ENCODE data around the gene ZNF738.
"Not testable (repeated sequence)": the region's sequence is repeated elsewhere in the genome, so short reads cannot be mapped to it uniquely, and the experiment has no call there.

The ZNF738 gene

GRCh38 chr19:21358768-21359451, at the start of gene ZNF738:
Gene ZNF738 (plus strand): TSS chr19:21359000. CDS start chr19:21359141, 141 bp downstream.
- DNase-seq, result peak; percentile 90

DNA sequence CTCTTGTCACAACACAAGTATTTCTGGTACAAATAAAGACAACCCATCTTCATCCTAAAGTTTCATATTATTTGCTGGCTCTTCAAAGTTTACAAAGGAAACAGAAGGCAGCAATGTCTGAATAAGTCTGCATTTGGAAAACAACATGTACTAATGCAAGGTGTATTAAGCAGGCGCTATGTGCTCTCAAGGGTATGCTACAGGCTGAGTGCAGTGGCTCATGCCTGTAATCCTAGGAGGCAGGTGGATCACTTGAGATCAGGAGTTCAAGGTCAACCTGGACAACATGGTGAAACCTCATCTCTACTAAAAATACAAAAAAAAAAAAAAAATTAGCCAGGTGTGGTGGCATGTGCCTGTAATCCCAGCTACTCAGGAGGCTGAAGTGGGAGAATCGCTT, 46.0 kb upstream of the ZNF738 start:
- not testable (repeated sequence) for DNase-seq

DNA sequence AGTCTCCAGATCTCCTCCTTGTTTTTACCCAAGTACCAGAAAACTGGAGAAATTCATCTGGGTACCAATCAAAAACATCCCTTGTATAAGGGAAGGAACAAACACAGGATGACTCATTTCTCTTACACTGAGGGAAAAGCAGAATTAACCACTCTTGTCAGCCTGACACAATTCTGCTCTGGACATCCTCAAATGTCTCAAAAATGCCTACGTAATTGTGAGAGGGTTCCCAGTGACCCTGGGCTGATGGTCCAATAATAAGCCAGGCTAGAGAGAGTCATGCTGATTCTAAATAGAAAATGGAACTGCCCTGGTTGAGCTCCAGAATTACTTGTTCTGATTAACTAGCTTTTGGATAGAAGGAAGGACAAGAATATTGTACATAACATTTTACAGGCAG, 44.1 kb upstream of the ZNF738 start:
- DNase-seq, result no peak

- DNase-seq, result no peak
Measured at GRCh38 chr19:21317821-21318220, 41.0 kb upstream of the ZNF738 start.

DNA sequence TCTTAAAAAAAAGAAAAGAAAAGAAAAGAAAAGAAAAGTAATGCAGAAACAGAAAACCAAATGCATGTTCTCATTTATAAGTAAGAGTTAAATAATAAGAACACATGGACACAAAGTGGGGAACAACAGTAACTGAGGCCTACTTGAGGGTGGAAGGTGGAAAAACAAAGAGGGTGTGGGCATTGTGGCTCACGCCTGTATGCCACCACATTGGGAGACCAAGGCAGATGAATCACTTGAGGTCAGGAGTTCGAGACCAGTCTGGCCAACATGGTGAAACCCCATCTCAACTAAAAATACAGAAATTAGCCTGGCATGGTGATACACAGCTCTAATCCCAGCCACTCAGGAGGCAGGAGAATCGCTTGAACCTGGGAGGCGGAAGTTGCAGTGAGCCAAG, 37.7 kb upstream of the ZNF738 start:
- no peak for DNase-seq

DNA sequence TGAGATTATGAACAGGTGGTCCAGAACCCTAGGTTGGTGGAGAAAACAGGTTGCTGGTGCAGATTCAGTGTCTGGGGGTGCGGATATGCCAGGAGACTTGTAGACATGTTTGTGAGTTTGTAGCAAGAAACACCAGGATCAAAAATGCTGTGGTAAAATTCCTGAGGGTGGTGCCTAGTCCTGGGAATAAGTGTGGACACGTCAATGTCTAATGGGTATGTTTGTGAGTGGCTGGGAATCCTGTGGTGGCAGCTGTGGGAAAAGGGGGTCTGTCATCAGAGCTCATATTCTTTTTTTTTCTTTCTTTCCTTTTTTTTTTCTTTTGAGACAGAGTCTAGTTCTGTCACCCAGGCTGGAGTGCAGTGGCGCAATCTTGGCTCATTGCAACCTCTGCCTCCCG, 36.8 kb upstream of the ZNF738 start:
- no peak for DNase-seq

DNA sequence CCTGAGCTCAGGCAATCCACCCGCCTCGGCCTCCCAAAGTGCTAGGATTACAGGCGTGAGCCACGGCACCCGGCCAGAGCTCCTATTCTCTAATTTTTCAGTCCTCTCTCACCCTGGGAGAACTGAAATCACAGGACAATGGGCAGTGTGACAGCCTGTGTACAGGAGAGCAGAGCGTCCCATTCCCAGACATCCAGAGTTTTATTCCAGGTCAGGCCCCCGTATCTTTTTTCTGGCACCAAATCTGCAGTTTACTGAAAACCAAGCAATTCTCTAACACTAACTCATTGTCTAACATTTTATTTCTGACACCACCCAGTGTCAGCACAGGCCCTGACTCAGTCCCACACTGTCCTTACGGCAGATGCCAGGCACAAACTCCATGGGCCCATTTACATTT, 36.3 kb upstream of the ZNF738 start:
- DNase-seq, result no peak

DNA sequence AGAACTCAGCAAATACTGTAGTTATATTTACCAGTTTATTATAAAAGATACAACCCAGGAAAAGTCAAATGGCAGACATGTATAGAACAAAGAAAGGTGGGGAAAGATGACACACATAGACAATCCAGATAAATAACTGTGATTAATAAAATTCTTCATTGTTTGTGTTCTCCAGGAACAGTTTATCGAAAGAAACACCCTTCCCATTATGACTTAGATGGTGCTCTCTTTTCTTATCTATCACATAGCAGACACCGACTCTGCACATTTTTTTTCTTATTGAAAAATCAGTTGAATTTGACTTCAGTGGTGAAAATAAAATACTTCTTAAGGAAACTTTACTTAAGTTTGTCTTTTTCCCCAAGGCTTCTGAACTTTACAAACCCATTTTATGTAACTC, 35.8 kb upstream of the ZNF738 start:
- no peak for DNase-seq

DNA sequence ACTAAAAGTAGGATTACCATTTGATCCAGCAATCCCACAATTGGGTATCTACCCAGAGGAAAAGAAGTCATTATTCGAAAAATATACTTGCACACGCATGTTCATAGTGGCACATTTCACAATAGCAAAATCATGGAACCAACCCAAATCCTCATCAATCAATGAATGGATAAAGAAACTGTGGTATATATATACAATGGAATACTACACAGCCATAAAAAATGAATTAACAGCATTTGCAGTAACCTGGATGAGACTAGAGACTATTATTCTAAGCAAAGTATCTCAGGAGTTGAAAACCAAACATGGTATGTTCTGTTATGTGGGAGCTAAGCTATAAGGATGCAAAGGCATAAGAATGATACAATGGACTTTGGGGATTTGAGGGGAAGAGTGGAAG, 32.6 kb upstream of the ZNF738 start:
- DNase-seq, result no peak

GRCh38 chr19:21328406-21328805, 30.4 kb upstream of the ZNF738 start:
- DNase-seq, result no peak

DNA sequence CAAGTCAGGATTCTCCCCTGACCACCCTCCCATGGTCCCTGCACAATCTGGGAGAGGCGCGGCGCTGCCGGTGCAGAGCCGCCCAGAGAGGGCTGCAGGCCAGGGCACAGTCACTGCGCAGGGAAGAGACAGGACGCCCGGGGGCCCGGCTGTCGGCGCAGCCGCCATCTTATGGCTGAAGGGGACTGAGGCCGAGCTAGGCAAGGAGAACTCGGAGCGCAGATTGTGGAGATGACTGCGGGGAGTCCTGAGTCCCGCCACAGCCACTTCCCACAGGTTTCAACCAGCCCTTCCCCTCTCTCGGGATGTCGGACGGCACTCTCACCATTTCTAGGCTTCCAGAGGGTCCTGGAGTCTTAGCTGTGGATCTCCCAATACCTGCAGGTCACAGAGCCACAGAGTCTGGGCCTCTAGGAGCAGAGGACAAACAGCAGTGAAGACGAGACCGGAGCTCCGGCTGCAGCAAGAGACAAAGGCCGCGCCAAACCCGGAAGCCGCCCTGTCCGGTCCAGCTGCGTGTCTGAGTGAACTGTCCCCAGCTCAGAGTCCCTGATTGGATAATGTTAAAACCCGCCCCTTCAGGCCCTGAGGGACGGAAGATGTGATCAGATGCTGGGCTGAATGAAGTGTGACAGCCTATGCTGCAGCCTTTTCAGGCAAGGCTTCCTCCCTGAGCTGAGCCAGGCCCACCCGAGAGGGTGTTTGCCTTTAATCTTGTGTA, 29.8 kb upstream of the ZNF738 start, which contains the start of gene ZNF708:
Gene ZNF708 (minus strand): TSS at position 526 of the 721 bp plus-strand sequence. CDS start 198 bp downstream, at position 328.
- DNase-seq, result peak; percentile 86

GRCh38 chr19:21335721-21336120, 23.1 kb upstream of the ZNF738 start:
- DNase-seq, result no peak

- not testable (repeated sequence) for DNase-seq
Measured at GRCh38 chr19:21344841-21345240, 14.0 kb upstream of the ZNF738 start.

- no peak for DNase-seq
Measured at GRCh38 chr19:21352830-21353229, 6.0 kb upstream of the ZNF738 start.

GRCh38 chr19:21362291-21362690, 3.5 kb downstream of the ZNF738 start:
- DNase-seq, result no peak

DNA sequence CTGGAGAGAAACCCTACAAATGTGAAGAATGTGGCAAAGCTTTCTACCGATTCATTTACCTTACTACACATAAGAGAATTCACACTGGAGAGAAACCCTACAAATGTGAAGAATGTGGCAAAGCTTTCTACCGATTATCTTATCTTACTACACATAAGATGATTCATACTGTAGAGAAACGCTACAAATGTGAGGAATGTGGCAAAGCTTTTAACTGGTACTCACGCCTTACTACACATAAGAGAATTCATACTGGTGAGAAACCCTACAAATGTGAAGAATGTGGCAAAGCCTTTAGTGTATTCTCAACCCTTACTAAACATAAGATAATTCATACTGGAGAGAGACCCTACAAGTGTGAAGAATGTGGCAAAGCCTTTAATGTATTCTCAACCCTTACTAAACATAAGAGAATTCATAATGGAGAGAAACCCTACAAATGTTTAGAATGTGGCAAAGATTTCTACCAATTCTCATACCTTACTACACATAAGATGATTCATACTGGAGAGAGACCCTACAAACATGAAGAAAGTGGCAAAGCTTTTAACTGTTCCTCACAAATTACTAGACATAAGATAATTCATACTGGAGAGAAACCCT, 25.3 kb downstream of the ZNF738 start:
- DNase-seq, result no peak

DNA sequence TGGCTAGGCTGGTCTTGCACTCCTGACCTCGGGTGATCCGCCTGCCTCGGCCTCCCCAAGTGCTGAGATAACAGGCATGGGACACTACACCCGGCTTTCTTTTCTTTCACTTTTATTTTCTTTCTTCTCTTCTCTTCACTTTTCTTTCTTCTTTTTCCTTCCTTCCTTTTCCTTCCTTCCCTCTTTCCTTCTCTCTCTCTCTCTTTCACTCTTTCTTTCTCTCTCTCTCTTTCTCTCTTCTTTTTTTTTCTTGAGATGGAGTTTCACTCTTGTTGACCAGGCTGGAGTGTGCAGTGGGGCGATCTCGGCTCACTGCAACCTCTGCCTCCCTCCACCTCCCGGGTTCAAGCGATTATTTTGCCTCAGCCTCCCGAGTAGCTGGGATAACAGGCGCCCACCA, 37.3 kb downstream of the ZNF738 start:
- no peak for DNase-seq

DNA sequence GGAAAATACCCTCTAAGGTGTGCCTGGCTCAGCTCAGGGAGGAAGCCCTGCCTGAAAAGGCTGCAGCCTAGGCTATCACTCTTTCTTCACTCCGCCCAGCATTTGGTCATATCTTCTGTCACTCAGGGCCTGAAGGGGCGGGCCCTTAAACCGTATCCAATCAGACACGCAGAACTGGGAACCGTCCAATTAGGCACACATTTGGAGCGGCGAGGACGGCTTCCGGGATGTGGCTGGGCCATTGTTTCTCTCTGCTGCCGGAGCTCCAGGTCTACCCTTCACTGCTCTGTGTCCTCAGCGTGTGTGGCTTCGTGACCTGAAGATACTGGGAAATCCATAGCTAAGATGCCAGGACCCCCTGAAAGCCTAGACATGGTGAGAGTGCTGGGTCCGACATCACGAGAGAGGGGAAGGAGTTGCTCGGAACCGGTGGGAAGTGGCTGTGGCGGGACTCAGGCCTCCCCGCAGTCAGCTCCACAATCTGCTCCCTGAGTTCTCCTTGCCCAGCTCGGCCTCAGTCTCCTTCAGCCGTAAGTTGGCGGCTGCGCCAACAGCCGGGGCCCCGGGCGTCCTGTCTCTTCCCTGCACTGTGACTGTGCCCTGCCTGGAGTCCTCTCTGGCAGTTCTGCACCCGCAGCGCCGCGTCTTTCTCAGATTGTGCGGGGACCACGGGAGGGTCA, 38.2 kb downstream of the ZNF738 start, which contains the start of gene ZNF493:
Gene ZNF493 (plus strand): TSS at position 241 of the 680 bp plus-strand sequence. CDS start 105 bp downstream, at position 346.
- DNase-seq, result peak; percentile 93

- no peak for DNase-seq
Measured at GRCh38 chr19:21398851-21399250, 40.1 kb downstream of the ZNF738 start.

DNA sequence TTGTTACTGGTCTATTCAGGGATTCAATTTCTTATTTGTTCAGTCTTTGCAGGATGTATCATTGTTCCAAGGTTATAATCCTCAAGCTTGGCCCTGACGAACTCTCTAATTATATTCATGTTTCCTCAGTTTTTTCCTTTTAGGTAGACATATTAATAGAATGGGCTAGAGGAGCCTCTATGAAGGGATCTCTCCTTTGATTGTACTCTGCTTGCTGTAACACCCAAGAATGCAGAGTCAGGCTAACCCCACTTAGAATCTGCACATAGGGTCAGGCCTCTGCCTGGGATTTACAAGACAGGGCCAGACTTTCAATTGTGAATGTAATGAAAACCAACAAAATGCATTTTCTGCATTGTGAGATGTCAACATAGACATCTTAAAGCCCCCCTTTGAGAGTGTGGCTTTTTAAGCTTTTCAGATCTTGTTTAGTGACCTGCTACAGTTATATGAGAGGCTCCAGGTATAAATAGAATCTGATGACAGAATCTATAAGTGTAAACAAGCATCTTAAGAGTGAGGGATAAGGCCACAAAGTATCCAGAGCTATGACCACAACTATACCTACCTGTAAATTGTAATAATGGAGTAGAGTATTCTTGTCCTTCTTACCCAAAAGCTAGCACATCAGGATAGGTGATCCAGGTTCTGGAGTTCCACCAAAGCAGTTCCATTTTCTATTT, 43.6 kb downstream of the ZNF738 start:
- no peak for DNase-seq

GRCh38 chr19:21410166-21410565, 51.4 kb downstream of the ZNF738 start:
- DNase-seq, result no peak

GRCh38 chr19:21422244-21422643, 63.4 kb downstream of the ZNF738 start:
- DNase-seq, result no peak
